H1 (cell line): ENCODE measurements around the gene OR5T2. TPM values are rescaled to one million over a fixed set of nuclear protein-coding genes. Genes with fewer than 3 reads are reported as not detected.

Experiments
- CTCF ChIA-PET: fragments of 300-600 bp; sonication (Branson Sonifier 250); formaldehyde crosslinking; loops from one replicate; lab custom pipeline; 2021; ENCODE audit not compliant: partially characterized antibody; lab: Charles Lee
- POLR2A ChIA-PET: fragments of 300-600 bp; sonication (Branson Sonifier 250); formaldehyde crosslinking; loops from one replicate; lab custom pipeline; 2021; ENCODE audit warnings: inconsistent platforms; ENCODE audit not compliant: partially characterized antibody; lab: Charles Lee
- DNase-seq, 2 experiments: peaks; one replicate each; pipeline versions ENCODE4 v3.0.0 to v3.0.0-alpha.2; 2010 to 2022; ENCODE audit warnings: low spot score in 2 of 2, low read depth in 1 of 2, mixed read lengths in 1 of 2
- FAIRE-seq: peaks from 2 replicates; lab custom pipeline; 2011; peaks lifted over from hg19 to GRCh38; lab: Jason Lieb, UNC
- H2AFZ ChIP-seq: 2 replicates; pipeline ENCODE4 v1.8.1; 2012; ENCODE audit warnings: low read length, inconsistent platforms
- H2AK5ac ChIP-seq: 2 replicates; pipeline ENCODE4 v1.6.1; 2013; ENCODE audit warnings: low read depth, low read length
- H2BK120ac ChIP-seq: replicated peaks from 2 replicates; pipeline ENCODE3; 2013; ENCODE audit warnings: low read depth, low read length, inconsistent platforms
- H2BK12ac ChIP-seq: 2 replicates; pipeline ENCODE4 v1.6.1; 2013; ENCODE audit warnings: low read depth, low read length
- H2BK15ac ChIP-seq: 2 replicates; pipeline ENCODE4 v1.6.1; 2013; ENCODE audit warnings: low read length
- H2BK20ac ChIP-seq: 2 replicates; pipeline ENCODE4 v1.6.1; 2013; ENCODE audit warnings: low read length
- H2BK5ac ChIP-seq: 2 replicates; pipeline ENCODE4 v1.6.1; 2013; ENCODE audit warnings: low read depth, low read length
- H3K14ac ChIP-seq: 2 replicates; pipeline ENCODE4 v1.6.1; 2013; ENCODE audit warnings: inconsistent platforms; ENCODE audit not compliant: insufficient read length
- H3K18ac ChIP-seq: 2 replicates; pipeline ENCODE4 v1.6.1; 2013; ENCODE audit warnings: low read length; ENCODE audit errors: extremely low read depth
- H3K23ac ChIP-seq: 2 replicates; pipeline ENCODE4 v1.6.1; 2013; ENCODE audit warnings: inconsistent platforms; ENCODE audit not compliant: insufficient read length
- H3K23me2 ChIP-seq: 2 replicates; pipeline ENCODE4 v1.6.1; 2013; ENCODE audit warnings: low read depth, low read length
- H3K27ac ChIP-seq: 2 replicates; pipeline ENCODE4 v1.6.1; 2011; ENCODE audit warnings: low read depth, low read length, inconsistent platforms
- H3K27me3 ChIP-seq, 4 experiments: replicated peaks in 1 of 4; 1 replicate in 1 of 4; 2 replicates in 3 of 4; pipeline versions ENCODE4 v1.6.1 to v1.8.1; 2011 to 2013; ENCODE audit warnings: low read length in 3 of 4, mild to moderate bottlenecking in 3 of 4, inconsistent platforms in 2 of 4, mixed read lengths in 2 of 4, moderate library complexity in 1 of 4; ENCODE audit not compliant: control insufficient read depth in 3 of 4, insufficient read depth in 3 of 4; ENCODE audit errors: extremely low read depth in 1 of 4
- H3K36me3 ChIP-seq, 4 experiments: 2 replicates each; pipeline versions ENCODE4 v1.6.1 to v1.8.1; 2011 to 2013; ENCODE audit warnings: mild to moderate bottlenecking in 4 of 4, low read length in 3 of 4, moderate library complexity in 2 of 4, control low read depth in 1 of 4, inconsistent platforms in 1 of 4; ENCODE audit not compliant: insufficient read depth in 4 of 4, control insufficient read depth in 2 of 4
- H3K4ac ChIP-seq: replicated peaks from 2 replicates; pipeline ENCODE3; 2013; ENCODE audit warnings: low read length, low read depth, mixed read lengths, inconsistent platforms; ENCODE audit not compliant: insufficient read length
- H3K4me1 ChIP-seq, 4 experiments: replicated peaks in 1 of 4; 1 replicate in 1 of 4; 2 replicates in 3 of 4; pipeline versions ENCODE4 v1.6.1 to v1.8.1; 2011 to 2013; ENCODE audit warnings: low read length in 3 of 4, inconsistent platforms in 2 of 4, mixed read lengths in 1 of 4; ENCODE audit not compliant: insufficient read depth in 4 of 4, control insufficient read depth in 3 of 4
- H3K4me2 ChIP-seq, 2 experiments: 2 replicates each; pipeline versions ENCODE4 v1.6.1 to v1.8.1; 2011 to 2013; ENCODE audit warnings: low read depth in 2 of 2, low read length in 2 of 2, control low read depth in 1 of 2, inconsistent platforms in 1 of 2, mild to moderate bottlenecking in 1 of 2; ENCODE audit not compliant: insufficient read depth in 1 of 2
- H3K4me3 ChIP-seq, 4 experiments: fragments of 200-600, 300-600 bp in 1 of 4; sonication (generic), shearing (Covaris generic), sonication (Bioruptor Twin) in 1 of 4; 2 replicates each; pipeline versions ENCODE4 v1.5.1 to v1.8.1; 2011 to 2016; ENCODE audit warnings: low read length in 4 of 4, low read depth in 3 of 4, control low read depth in 2 of 4, inconsistent platforms in 2 of 4, mild to moderate bottlenecking in 2 of 4, mixed read lengths in 1 of 4, moderate library complexity in 1 of 4; ENCODE audit not compliant: insufficient read depth in 2 of 4; ENCODE audit errors: extremely low read depth in 1 of 4
- H3K56ac ChIP-seq: replicated peaks from 2 replicates; pipeline ENCODE3; 2013; ENCODE audit warnings: low read depth, mild to moderate bottlenecking, mixed read lengths, low read length, inconsistent platforms; ENCODE audit not compliant: insufficient read length
- H3K79me1 ChIP-seq: 2 replicates; pipeline ENCODE4 v1.6.1; 2013; ENCODE audit warnings: low read depth, low read length, control low read depth
- H3K79me2 ChIP-seq, 2 experiments: 2 replicates each; pipeline versions ENCODE4 v1.6.1 to v1.8.1; 2012 to 2013; ENCODE audit warnings: low read length in 2 of 2, mild to moderate bottlenecking in 2 of 2, inconsistent platforms in 1 of 2; ENCODE audit not compliant: insufficient read depth in 2 of 2, control insufficient read depth in 1 of 2
- H3K9ac ChIP-seq, 4 experiments: replicated peaks in 1 of 4; 1 replicate in 1 of 4; 2 replicates in 3 of 4; pipeline versions ENCODE4 v1.6.1 to v1.8.1; 2011 to 2013; ENCODE audit warnings: low read depth in 3 of 4, low read length in 3 of 4, control low read depth in 2 of 4, mild to moderate bottlenecking in 2 of 4, moderate library complexity in 2 of 4, inconsistent platforms in 1 of 4; ENCODE audit errors: extremely low read depth in 1 of 4
- H3K9me3 ChIP-seq, 2 experiments: 2 replicates each; pipeline versions ENCODE4 v1.6.1 to v1.8.1; 2012 to 2013; ENCODE audit warnings: mild to moderate bottlenecking in 2 of 2, moderate library complexity in 2 of 2, control low read depth in 1 of 2, inconsistent platforms in 1 of 2, low read depth in 1 of 2, low read length in 1 of 2, mixed read lengths in 1 of 2; ENCODE audit not compliant: insufficient read depth in 2 of 2
- H4K20me1 ChIP-seq, 2 experiments: replicated peaks in 1 of 2; 2 replicates each; pipeline versions ENCODE3 to v1.8.1; 2011 to 2013; ENCODE audit warnings: inconsistent platforms in 2 of 2, low read length in 2 of 2, mild to moderate bottlenecking in 1 of 2; ENCODE audit not compliant: insufficient read depth in 2 of 2, control insufficient read depth in 1 of 2
- H4K5ac ChIP-seq: 2 replicates; pipeline ENCODE4 v1.6.1; 2013; ENCODE audit warnings: low read length, low read depth, mixed read lengths, inconsistent platforms; ENCODE audit not compliant: insufficient read length
- H4K8ac ChIP-seq: 2 replicates; pipeline ENCODE4 v1.8.0; 2013; ENCODE audit warnings: mild to moderate bottlenecking, moderate library complexity, low read length, inconsistent platforms; ENCODE audit not compliant: insufficient read depth; ENCODE audit errors: extremely low read depth
- H4K91ac ChIP-seq: replicated peaks from 2 replicates; pipeline ENCODE3; 2013; ENCODE audit warnings: low read length, mixed read lengths, inconsistent platforms; ENCODE audit not compliant: insufficient read length
- WGBS, 2 experiments: shearing (Covaris generic) in 1 of 2; methylation state at CpG; one replicate each; pipeline versions ENCODE4 v1.1.6 to v1.1.7; 2013 to 2015; ENCODE audit warnings: low lambda C conversion rate in 2 of 2, mixed read lengths in 2 of 2, inconsistent platforms in 1 of 2, low coverage in 1 of 2, missing lambda C conversion rate in 1 of 2; ENCODE audit not compliant: insufficient replicate concordance in 2 of 2, insufficient coverage in 1 of 2, insufficient read length in 1 of 2; ENCODE audit errors: extremely low coverage in 1 of 2, missing lambda C conversion rate in 1 of 2; 5-methylcytosine and 5-hydroxymethylcytosine counted together
- polyA plus RNA-seq, 7 experiments: library from polyadenylated mRNA; depleted of rRNA in 3 of 7; stranded (reverse) in 5 of 7; unstranded in 2 of 7; fragments of >200 nt in 5 of 7; fragments of 200-250 nt in 2 of 7; gene quantifications; 1 replicate in 5 of 7; 2 replicates in 1 of 7; 4 replicates in 1 of 7; pipeline versions ENCODE4 v1.2.1 to v1.2.3, GENCODE V29; 2011 to 2013; ENCODE audit warnings: missing spikeins in 2 of 7, mixed read lengths in 2 of 7
- total RNA-seq: library from RNA; stranded (reverse); fragmentation: NEBNext Ultra II Directional; extraction: Animal tissue kit (Norgen Biotek cat#: 25700); gene quantifications from 2 replicates; pipeline ENCODE4 v1.2.1, GENCODE V29; 2021

OR5T2 gene
- total and polyA plus RNA-seq, 2 of the 8 experiments (the other 6 are each of a cell fraction or from before 2014, with no cell fraction given) = not detected

GRCh38 chr11:56188602-56189001, 45.5 kb downstream of the OR5T2 start:
- Histone ChIP-seq H3K9ac (no peak overlapping the region), H2BK5ac (no peak overlapping the region), H3K14ac (no peak overlapping the region), H3K4me3 (no peak overlapping the region), H2AK5ac (no peak overlapping the region), H2BK15ac (no peak overlapping the region), H3K79me1 (no peaks in the 10 kb centered on the region), H3K4me2 (no peak overlapping the region), H3K36me3 (no peaks in the 10 kb centered on the region), H3K4ac (no peak overlapping the region), H2BK20ac (no peak overlapping the region), H3K18ac (no peak overlapping the region), H2BK120ac (no peak overlapping the region), H3K27ac (no peak overlapping the region), H4K8ac (no peak overlapping the region), H3K23me2 (no peaks in the 10 kb centered on the region), H4K20me1 (no peaks in the 10 kb centered on the region), H3K56ac (no peak overlapping the region), H3K4me1 (no peaks in the 10 kb centered on the region), H2BK12ac (no peak overlapping the region), H2AFZ (no peak overlapping the region), H3K79me2 (no peaks in the 10 kb centered on the region), H3K9me3 (peaks cover 0 to 5% of the 10 kb centered on the region in 2 experiments; a peak in 2 of 4 replicates), H3K27me3 (no peaks in the 10 kb centered on the region), H4K91ac (no peak overlapping the region), H3K23ac (no peak overlapping the region), H4K5ac (no peak overlapping the region)
- CTCF ChIA-PET = no interaction called here
- FAIRE-seq (no peak), DNase-seq (no peak)
- 96% methylated on average over 3 of the region's 3 CpGs; no CpG with 5 or more reads in 1 of the 2 experiments for WGBS, 2 experiments
- POLR2A ChIA-PET = no interaction called here
